COLO668 (cell line): ENCODE results near the gene SVIL.

Experiments
- DNase-seq: peaks from one replicate; lab custom pipeline; 2025; ENCODE audit not compliant: unreplicated experiment; lab: John Stamatoyannopoulos, UW

The SVIL gene

GRCh38 chr10:29430101-29430500, 204.7 kb downstream of the SVIL start:
- no peak for DNase-seq

GRCh38 chr10:29428486-29428885, 206.3 kb downstream of the SVIL start:
- DNase-seq: no peak

GRCh38 chr10:29427667-29428066, 207.1 kb downstream of the SVIL start:
- no peak for DNase-seq

GRCh38 chr10:29426420-29426819, 208.4 kb downstream of the SVIL start:
- no peak for DNase-seq

GRCh38 chr10:29424017-29424416, 210.8 kb downstream of the SVIL start:
- no peak for DNase-seq

GRCh38 chr10:29420744-29421143, 214.0 kb downstream of the SVIL start:
- DNase-seq: no peak

GRCh38 chr10:29417324-29417723, 217.4 kb downstream of the SVIL start:
- DNase-seq: no peak

- DNase-seq: no peak
These were observed 218.9 kb downstream of the SVIL start for GRCh38 chr10:29415876-29416275.

- no peak for DNase-seq
These were observed 220.3 kb downstream of the SVIL start for GRCh38 chr10:29414501-29414900.

- DNase-seq: no peak
These were observed 222.3 kb downstream of the SVIL start for GRCh38 chr10:29412485-29412884.

- DNase-seq: no peak
These were observed 223.0 kb downstream of the SVIL start for GRCh38 chr10:29411666-29412315.

GRCh38 chr10:29409241-29410054, 225.3 kb downstream of the SVIL start:
- no peak for DNase-seq

GRCh38 chr10:29408847-29409240, 225.9 kb downstream of the SVIL start:
- no peak for DNase-seq
